GM19043 (cell line): ENCODE data around the gene PAQR4.
"Not testable (repeated sequence)": the region's sequence is repeated elsewhere in the genome, so short reads cannot be mapped to it uniquely, and the experiment has no call there.

ENCODE experiments used
- ATAC-seq: cut with Tn5 transposase; IDR thresholded peaks from one replicate; pipeline ENCODE4 v1.9.1; 2021; ENCODE audit warnings: low read depth; ENCODE audit not compliant: unreplicated experiment

PAQR4 gene

DNA sequence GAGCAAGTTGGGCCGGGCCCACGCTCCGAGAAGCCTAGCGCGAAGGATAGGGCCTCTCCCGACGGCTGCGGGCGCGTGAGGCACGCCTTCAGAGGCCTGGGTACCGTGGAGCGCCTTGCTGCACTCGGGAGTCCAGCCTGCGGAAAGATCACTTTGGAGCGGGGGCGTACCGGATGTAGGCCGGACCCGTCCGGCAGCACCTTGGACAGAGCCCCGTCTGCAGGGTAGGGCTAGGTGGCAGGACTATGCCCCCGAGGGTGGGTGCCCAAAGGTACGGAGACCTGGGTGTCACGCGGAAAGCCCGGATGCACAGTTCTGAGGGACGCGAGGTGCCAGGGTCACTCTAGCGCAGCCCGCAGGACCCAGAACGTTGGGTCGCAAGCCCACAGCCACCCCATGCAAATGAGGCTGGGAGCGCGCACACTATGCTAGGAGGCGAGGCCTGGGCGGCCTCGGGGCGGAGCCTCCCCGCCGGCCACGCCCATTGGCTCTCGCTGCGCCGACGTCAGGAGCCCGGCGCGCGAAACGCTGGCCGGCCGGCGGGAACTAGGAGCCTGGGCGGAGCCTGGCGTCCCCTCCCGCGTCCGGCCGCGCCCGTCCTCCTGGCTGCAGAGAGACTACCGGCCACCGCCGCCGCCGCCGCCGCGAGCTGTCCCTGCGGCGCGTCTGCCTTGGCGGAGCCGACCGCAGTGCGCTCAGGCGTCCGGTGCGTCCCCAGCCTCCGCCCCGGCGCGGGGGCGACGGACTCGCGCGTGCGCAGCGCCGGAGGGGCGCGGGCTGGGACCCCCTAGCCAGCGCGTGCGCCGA, at the start of gene PAQR4:
PAQR4 (plus strand) TSS at position 611 of the 807 bp plus-strand sequence. CDS start 327 bp downstream, outside the sequence.
- peak; percentile 76 for ATAC-seq

DNA sequence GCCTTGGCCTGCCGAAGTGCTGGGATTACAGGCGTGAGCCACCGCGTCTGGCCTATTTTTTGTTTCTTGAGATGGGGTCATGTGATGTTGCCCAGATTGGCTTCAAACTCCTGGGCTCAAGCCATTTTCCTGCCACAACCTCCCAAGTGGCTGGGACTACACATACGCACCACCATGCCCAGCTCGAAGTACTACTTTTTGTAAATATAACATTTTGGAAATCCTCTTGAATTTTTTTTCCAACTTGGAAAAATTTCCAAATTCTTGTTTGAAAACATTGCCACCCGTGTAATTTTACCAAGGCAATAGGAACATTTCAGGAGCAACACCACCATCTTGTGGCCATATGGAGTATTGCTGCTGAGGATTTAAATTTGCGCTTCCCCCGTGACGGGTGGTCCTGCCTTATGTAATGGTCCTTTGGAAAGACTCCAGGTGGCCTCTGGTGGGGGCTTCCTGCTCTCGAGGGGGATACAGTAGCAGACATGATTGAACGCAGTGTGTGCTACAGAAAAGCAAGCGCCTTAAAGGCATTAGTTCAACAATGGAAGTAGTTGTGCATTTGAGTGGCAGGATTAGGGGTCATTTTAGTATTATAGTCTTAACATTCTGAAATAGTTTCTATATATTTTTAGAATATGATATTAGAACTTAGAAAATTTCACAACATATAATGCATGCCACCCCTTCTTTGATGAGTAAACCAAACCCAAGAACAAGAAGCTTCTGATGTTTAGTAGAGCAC, 49.5 kb upstream of the PAQR4 start:
- ATAC-seq, result no peak

DNA sequence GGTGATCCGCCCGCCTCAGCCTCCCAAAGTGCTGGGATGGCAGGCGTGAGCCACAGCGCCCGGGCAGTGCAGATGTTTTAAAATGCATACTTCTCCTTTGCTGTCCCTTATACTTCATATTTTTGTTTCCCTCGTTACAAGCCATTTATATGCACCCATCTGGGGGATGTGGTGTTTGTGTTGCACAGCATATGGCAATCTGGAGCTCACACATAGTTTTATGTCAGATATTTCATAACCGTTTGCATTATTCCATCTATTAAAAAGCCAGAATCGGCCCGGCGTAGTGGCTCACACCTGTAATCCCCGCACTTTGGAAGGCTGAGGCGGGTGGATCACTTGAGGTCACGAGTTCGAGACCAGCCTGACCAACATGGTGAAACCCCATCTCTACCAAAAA, 45.7 kb upstream of the PAQR4 start:
- ATAC-seq, result no peak

DNA sequence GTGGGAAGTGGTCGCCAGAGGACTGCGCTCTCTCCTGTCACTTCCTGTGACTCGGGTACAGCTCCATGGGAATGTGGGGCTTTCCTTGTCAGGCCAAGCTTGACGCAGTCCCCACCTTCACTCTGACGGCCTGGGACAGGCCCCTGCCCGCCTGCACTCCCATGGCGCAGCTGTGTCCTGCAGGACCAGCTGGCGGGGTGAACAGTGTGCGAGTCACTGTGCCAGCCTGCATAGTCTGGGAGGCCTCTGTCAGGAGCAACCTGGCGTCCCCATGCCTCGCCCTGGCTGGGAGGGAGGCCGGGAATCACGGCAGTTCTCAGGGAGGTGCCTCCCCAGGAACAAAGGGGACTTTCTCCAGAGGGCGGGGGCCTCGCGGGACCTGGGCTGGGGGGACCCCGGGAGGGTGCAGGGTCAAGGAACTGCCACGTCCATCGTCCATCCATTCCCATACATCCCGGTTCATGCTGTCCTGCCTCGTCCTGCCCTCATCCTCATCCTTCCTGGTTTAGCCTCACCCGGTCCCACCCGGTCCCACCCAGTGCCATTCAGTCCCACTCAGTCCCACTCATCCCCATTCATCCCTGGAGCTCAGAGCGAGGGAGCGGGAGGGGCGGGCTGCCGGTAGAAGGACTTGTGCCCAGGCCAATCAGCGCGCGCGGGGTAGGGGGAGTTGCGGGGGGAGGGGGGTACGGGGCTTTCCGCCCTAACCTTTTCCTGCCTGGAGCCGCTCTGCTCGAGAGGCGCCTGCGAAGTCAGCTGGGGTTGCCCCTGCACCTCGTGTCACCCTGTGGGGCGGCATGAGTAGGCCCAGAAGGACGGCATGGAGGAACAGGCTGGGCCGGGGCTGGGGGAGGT, 44.0 kb upstream of the PAQR4 start:
- ATAC-seq, result no peak

DNA sequence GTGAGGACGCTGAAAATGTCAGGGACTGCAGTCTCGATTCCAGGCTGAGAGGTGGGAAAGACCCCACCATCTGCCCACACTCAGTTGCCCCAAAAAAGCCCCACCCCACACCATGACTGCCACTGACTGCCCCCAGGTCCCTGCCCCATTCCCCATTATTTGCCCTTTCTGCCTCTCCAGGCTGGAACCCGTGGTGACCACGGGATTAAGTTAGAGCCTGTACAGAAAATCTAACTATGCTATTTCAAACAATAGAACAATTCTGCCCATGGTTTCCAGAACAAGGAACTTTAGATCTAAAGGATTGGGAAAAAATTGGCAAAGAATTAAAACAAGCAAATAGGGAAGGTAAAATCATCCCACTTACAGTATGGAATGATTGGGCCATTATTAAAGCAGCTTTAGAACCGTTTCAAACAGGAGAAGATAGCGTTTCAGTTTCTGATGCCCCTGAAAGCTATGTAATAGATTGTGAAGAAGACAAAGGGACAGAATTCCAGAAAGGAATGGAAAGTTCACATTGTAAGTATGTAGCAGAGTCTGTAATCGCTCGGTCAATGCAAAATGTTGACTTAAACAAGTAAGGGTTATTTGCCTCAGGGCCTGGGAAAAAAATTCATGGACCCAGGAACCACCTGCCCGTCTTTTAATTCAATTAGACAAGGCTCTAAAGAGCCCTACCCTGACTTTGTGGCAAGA, 43.0 kb upstream of the PAQR4 start:
- ATAC-seq, result no peak

DNA sequence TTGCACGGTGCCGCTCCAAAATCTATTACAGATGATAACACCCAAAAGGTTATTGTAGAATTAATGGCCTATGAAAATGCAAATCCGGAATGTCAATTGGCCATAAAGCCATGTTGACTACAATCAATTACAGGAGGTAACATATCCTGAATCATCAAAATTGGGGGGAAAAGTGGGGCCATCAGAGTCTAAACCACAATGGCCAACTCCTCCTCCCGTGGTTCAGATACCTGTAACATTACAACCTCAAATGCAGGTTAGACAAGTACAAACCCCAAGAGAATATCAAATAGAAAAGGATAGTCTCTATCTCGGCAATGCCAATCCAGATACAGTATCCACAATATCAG, 42.5 kb upstream of the PAQR4 start:
- ATAC-seq, result no peak

DNA sequence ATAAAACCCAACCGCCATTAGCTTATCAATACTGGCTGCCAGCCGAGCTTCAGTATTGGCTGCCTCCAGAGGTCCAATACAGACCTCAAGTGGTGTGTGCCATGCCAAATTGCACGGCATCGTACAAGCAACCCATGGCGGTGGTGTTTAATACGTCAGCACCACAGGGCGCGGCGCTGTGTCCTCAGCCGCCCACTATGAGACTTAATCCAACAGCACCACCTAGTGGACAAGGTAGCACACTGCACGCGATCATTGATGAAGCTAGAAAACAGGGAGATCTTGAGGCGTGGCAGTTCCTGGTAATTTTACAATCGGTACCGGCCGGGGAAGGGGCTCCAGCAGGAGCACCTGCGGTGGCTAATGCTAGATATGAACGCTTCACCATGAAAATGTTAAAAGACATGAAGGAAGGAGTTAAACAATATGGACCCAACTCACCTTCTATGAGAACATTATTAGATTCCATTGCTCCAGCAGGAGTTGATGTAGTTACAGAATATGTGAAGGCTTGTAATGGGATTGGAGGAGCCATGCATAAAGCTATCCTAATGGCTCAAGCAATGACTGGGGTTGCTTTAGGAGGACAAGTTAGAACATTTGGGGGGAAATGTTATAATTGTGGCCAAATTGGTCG, 42.0 kb upstream of the PAQR4 start:
- no peak for ATAC-seq

DNA sequence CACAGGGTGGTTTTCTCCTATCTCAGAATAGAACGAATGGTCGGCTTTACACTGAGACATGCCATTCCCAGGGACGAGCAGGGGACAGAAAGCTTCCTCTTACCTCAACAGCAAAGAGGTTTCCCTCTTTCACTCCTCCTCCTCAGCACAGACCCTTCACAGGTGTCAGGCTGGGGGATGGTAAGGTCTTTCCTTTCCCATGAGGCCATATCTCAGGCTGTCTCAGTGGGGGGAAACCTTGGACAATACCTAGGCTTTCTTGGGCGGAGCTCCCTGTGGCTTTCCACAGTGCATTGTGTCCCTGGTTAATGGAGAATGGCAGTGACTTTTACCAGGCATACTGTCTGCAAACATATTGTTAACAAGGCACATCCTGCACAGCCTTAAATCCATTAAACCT, 41.0 kb upstream of the PAQR4 start:
- ATAC-seq, result not testable (repeated sequence)

DNA sequence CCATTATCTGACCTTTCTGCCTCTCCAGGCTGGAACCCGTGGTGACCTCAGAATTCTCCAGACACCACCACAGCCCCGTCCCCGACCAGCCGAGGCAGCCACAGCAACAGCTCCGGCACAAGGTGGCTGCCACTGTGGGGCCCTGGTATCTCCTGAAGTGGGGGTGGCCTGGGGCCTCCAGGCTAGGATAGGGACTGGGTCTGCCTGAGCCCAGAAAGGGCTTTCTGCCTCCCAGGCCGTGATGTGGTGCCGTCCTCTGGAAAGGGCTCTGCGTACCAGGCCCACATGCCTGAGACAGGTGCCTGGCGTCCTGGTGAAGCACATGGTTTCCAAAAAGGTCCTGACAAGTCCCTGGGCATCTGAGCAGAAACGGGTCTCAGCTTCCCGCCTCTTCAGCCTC, 40.4 kb upstream of the PAQR4 start:
- ATAC-seq, result no peak

DNA sequence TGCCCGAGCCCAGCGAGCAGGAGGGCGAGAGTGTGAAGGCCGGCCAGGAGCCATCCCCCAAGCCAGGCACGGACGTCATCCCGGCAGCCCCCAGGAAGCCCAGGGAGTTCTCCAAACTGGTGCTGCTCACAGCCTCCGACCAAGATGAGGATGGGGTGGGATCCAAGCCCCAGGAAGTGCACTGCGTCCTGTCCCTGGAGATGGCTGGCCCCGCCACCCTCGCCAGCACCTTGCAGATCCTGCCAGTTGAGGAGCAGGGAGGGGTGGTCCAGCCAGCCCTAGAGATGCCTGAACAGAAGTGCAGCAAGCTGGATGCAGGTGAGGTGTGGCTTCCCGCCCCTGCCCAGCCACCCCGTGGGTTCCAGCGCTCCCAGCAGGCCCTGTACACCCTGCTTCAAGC, 39.5 kb upstream of the PAQR4 start:
- no peak for ATAC-seq

DNA sequence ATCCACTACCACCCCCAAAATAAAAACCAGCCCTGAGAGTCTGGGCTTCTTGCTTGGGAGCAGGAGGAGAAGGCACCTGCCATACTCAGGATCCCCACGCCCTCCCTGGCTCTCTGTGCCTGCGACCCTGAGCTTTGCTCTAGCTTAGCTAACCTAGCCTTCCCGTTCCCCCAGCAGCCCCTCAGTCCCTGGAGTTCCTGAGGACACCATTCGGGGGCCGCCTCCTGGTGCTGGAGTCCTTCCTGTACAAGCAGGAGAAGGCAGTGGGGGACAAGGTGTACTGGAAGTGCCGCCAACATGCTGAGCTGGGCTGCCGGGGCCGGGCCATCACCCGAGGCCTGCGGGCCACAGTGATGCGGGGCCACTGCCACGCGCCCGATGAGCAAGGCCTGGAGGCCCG, 38.9 kb upstream of the PAQR4 start:
- no peak for ATAC-seq

DNA sequence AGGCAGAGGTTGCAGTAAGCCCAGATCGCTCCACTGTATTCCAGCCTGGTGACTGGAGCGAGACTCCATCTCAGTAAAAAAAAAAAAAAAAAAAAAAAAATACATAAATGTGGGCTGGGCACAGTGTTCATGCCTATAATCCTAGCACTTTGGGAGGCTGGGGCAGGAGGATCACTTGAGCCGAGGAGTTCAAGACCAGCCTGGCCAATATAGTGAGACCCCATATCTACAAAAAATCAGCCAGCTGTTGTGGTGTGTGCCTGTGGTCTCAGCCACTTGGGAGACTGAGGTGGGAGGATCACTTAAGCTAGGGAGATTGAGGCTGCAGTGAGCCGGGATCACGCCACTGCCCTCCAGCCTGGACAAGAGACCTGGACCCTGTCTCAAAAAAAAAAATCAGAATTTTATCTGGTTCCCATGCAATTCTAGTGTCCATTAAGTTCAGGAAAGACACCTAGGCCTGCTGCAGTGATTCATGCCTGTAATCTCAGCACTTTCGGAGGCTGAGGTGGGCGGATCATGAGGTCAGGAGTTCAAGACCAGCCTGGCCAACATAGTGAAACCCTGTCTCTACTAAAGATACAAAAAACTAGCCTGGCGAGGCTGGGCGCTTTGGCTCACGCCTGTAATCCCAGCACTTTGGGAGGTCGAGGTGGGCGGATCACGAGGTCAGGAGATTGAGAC, 37.8 kb upstream of the PAQR4 start:
- not testable (repeated sequence) for ATAC-seq

DNA sequence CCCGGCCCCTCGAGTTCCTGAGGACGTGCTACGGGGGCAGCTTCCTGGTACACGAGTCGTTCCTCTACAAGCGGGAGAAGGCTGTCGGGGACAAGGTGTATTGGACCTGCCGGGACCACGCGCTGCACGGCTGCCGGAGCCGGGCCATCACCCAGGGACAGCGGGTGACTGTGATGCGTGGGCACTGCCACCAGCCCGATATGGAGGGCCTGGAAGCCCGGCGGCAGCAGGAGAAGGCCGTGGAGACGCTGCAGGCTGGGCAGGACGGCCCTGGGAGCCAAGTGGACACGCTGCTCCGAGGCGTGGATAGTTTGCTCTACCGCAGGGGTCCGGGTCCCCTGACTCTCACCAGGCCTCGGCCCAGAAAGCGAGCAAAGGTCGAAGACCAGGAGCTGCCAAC, 36.0 kb upstream of the PAQR4 start:
- ATAC-seq, result no peak

DNA sequence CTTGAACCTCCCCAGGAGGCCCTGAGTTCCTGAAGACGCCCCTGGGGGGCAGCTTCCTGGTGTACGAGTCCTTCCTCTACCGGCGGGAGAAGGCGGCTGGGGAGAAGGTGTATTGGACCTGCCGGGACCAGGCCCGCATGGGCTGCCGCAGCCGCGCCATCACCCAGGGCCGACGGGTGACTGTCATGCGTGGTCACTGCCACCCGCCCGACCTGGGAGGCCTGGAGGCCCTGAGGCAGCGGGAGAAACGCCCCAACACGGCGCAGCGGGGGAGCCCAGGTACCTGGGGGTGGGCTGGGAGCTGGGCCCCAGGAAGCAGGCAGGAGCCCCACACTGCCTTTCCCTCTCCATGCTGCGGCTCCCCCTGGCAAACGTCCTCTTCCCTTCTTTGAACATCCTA, 35.4 kb upstream of the PAQR4 start:
- ATAC-seq, result no peak

DNA sequence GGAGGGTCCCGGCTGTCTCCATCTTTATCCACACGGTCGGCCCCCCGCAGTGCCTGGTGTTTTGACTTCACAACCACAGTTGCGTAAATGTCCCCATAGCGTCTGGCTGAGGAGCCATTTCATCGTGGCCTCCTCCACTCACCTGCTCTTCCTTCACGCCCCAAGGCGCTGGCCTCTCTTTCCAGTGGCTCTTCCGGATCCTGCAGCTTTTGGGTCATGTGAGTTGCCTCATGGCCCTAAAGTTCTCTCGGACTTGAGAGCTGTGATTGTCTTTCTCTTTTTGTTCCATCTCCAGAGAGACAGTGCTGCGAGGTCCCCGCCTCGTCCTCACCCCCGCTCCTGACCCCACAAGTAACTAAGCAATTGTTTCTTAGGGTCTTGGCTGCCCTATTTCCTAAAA, 34.7 kb upstream of the PAQR4 start:
- ATAC-seq, result no peak

DNA sequence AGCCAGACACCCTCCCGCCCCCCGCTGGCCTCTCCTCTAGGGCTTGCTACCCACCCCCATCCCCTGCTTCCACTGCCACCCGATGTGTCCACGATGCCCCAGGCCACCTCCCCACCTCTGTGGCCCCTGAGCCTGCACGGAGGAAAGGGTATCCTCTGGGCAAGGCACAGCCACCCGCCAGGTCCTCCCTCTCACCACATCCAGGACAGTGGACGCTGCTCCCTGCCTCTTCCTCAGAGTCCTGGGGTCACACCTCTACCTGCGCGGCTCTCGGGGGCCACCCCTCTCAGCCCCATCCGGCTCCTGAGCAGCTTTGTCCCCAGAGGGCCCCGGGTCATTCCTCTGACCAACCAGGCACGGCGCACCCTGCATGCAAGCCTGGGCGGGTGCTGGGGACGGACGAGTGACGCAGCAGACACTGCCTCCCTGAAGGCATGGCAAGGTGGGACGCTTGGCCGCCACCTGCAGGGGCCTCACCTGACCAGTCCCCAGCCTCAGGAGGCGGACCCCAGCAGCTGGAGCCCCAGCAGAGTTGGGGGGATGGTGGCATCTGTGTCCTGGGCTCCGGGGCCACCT, 32.6 kb upstream of the PAQR4 start:
- no peak for ATAC-seq

DNA sequence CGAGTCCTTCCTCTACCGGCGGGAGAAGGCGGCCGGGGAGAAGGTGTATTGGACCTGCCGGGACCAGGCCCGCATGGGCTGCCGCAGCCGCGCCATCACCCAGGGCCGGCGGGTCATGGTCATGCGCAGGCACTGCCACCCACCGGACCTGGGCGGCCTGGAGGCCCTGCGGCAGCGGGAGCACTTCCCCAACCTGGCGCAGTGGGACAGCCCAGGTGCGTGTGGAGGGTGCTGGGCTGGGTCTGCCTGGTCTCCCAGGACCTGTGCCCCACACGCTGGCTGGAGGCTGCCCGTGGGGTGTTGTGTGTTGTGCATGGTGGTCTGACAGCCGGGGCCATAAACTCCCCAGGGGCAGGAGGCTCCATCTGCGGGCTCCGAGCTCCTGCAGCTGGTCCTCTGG, 32.0 kb upstream of the PAQR4 start:
- ATAC-seq, result no peak

DNA sequence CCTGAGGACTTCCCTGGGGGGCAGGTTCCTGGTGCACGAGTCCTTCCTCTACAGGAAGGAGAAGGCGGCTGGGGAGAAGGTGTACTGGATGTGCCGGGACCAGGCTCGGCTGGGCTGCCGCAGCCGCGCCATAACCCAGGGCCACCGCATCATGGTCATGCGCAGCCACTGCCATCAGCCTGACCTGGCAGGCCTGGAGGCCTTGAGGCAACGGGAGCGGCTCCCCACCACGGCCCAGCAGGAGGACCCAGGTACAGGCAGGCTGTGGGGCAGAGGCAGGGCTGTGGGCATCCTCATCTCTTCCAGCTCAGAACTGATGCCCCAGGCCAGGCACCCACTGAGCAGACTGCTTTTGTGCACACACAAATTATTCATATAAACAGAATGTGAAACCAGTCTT, 30.9 kb upstream of the PAQR4 start:
- no peak for ATAC-seq

DNA sequence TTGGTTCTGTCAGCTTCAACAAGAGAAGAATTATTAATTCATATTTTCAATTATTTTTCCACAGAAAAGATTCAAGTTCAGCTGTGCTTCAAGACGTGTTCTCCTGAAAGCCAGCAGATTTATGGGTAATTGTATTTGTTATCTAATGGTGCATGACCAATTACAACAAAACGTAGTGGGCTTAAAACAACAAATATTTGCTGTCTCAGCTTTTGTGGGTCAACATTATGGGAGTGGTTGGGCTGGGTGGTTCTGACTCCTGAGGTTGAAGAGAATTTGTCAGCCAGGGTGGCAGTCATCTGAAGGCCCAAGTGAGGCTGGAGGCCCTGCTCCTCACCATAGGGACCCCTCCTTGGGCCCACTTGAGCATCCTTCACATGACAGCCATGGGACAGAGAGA, 29.2 kb upstream of the PAQR4 start:
- no peak for ATAC-seq
